KMS-11 (cell line): ENCODE results near the gene PAPPA2.

ENCODE experiments used
- H2AFZ ChIP-seq: fragments of 200-600 bp; sonication (generic); 2 replicates; pipeline ENCODE4 v1.6.1; 2016; ENCODE audit warnings: antibody characterized with exemption, mixed run types, low read depth
- H3K27ac ChIP-seq: fragments of 200-600 bp; sonication (generic); 2 replicates; pipeline ENCODE4 v1.6.1; 2016; ENCODE audit warnings: mild to moderate bottlenecking, mixed run types
- H3K27me3 ChIP-seq: fragments of 200-600 bp; sonication (generic); 2 replicates; pipeline ENCODE4 v1.6.1; 2017; ENCODE audit warnings: mild to moderate bottlenecking, low read depth, mixed run types, moderate library complexity; ENCODE audit not compliant: insufficient read depth
- H3K36me3 ChIP-seq: fragments of 200-600 bp; sonication (generic); 2 replicates; pipeline ENCODE4 v1.6.1; 2017; ENCODE audit warnings: mild to moderate bottlenecking, mixed run types; ENCODE audit not compliant: insufficient read depth
- H3K4me1 ChIP-seq: fragments of 200-600 bp; sonication (generic); 2 replicates; pipeline ENCODE4 v1.6.1; 2016; ENCODE audit warnings: mild to moderate bottlenecking, low read depth, mixed run types; ENCODE audit not compliant: poor library complexity, severe bottlenecking
- H3K4me2 ChIP-seq: fragments of 200-600 bp; sonication (generic); 2 replicates; pipeline ENCODE4 v1.7.0; 2016; ENCODE audit warnings: mild to moderate bottlenecking, mixed run types
- H3K4me3 ChIP-seq: fragments of 200-600 bp; sonication (generic); IDR thresholded peaks from 2 replicates; pipeline ENCODE4 v1.6.1; 2017; ENCODE audit warnings: low read depth, low read length, mixed read lengths; ENCODE audit not compliant: insufficient read depth
- H3K79me2 ChIP-seq: fragments of 200-600 bp; sonication (generic); 2 replicates; pipeline ENCODE4 v1.6.1; 2016; ENCODE audit warnings: low read depth, mixed run types; ENCODE audit not compliant: insufficient read depth
- H3K9ac ChIP-seq: fragments of 200-600 bp; sonication (generic); 2 replicates; pipeline ENCODE4 v1.6.1; 2016; ENCODE audit warnings: mild to moderate bottlenecking, mixed run types
- H4K20me1 ChIP-seq: fragments of 200-600 bp; sonication (generic); 2 replicates; pipeline ENCODE4 v1.6.1; 2016; ENCODE audit warnings: mild to moderate bottlenecking, mixed run types; ENCODE audit not compliant: insufficient read depth
- CTCF ChIP-seq: fragments of 200-600 bp; sonication (generic); conservative IDR thresholded peaks from 2 replicates; pipeline ENCODE4 v1.6.1; 2017; ENCODE audit warnings: low read depth, mild to moderate bottlenecking, antibody characterized with exemption, low read length, moderate library complexity, mixed read lengths

Gene PAPPA2

GRCh38 chr1:176774224-176774623 lies 311.2 kb downstream of the PAPPA2 start:
- H3K79me2 ChIP-seq = no peaks in the 10 kb centered on the region
- H4K20me1 ChIP-seq = no peaks in the 10 kb centered on the region
- H3K27ac ChIP-seq = no peak overlapping the region
- H3K36me3 ChIP-seq = no peaks in the 10 kb centered on the region
- TF ChIP-seq CTCF = no peak
- no peak overlapping the region for H2AFZ ChIP-seq
- no peaks in the 10 kb centered on the region for H3K27me3 ChIP-seq
- no peak overlapping the region for H3K9ac ChIP-seq
- H3K4me2 ChIP-seq = no peak overlapping the region
- H3K4me3 ChIP-seq = no peak overlapping the region
- H3K4me1 ChIP-seq = no peaks in the 10 kb centered on the region

- Histone ChIP-seq H3K4me2 (no peak overlapping the region), H3K27me3 (no peaks in the 10 kb centered on the region), H3K4me3 (no peak overlapping the region), H2AFZ (no peak overlapping the region), H3K36me3 (no peaks in the 10 kb centered on the region), H3K27ac (no peak overlapping the region), H3K79me2 (no peaks in the 10 kb centered on the region), H4K20me1 (no peaks in the 10 kb centered on the region), H3K9ac (no peak overlapping the region), H3K4me1 (no peaks in the 10 kb centered on the region)
- no peak for TF ChIP-seq CTCF
These were observed 312.4 kb downstream of the PAPPA2 start for GRCh38 chr1:176775378-176775777.

- no peak for TF ChIP-seq CTCF
- Histone ChIP-seq H3K27me3 (no peaks in the 10 kb centered on the region), H3K27ac (no peak overlapping the region)
These were observed 313.0 kb downstream of the PAPPA2 start for GRCh38 chr1:176775996-176776395.

GRCh38 chr1:176778056-176778455 lies 315.1 kb downstream of the PAPPA2 start:
- Histone ChIP-seq H2AFZ (no peak overlapping the region), H4K20me1 (no peaks in the 10 kb centered on the region), H3K4me3 (no peak overlapping the region), H3K36me3 (no peaks in the 10 kb centered on the region), H3K79me2 (no peaks in the 10 kb centered on the region), H3K27ac (no peak overlapping the region), H3K9ac (no peak overlapping the region), H3K4me2 (no peak overlapping the region), H3K4me1 (no peaks in the 10 kb centered on the region), H3K27me3 (no peaks in the 10 kb centered on the region)
- TF ChIP-seq CTCF = no peak

More at GRCh38 chr1:176775996-176776395, 313.0 kb downstream of the PAPPA2 start:
- H3K4me1 ChIP-seq = no peaks in the 10 kb centered on the region
- H3K79me2 ChIP-seq = no peaks in the 10 kb centered on the region
- H3K4me3 ChIP-seq = no peak overlapping the region
- no peak overlapping the region for H3K4me2 ChIP-seq
- no peak overlapping the region for H2AFZ ChIP-seq
- H4K20me1 ChIP-seq = no peaks in the 10 kb centered on the region
- H3K36me3 ChIP-seq = no peaks in the 10 kb centered on the region
- no peak overlapping the region for H3K9ac ChIP-seq

- Histone ChIP-seq H3K4me3 (no peak overlapping the region), H3K4me2 (no peak overlapping the region), H3K27ac (no peak overlapping the region), H3K27me3 (no peaks in the 10 kb centered on the region), H3K36me3 (no peaks in the 10 kb centered on the region), H2AFZ (no peak overlapping the region), H4K20me1 (no peaks in the 10 kb centered on the region), H3K9ac (no peak overlapping the region), H3K4me1 (no peaks in the 10 kb centered on the region), H3K79me2 (no peaks in the 10 kb centered on the region)
- TF ChIP-seq CTCF = no peak
These were observed 317.0 kb downstream of the PAPPA2 start for GRCh38 chr1:176779992-176780328.
